ENCODE results near the gene PNMA8A.

DNA sequence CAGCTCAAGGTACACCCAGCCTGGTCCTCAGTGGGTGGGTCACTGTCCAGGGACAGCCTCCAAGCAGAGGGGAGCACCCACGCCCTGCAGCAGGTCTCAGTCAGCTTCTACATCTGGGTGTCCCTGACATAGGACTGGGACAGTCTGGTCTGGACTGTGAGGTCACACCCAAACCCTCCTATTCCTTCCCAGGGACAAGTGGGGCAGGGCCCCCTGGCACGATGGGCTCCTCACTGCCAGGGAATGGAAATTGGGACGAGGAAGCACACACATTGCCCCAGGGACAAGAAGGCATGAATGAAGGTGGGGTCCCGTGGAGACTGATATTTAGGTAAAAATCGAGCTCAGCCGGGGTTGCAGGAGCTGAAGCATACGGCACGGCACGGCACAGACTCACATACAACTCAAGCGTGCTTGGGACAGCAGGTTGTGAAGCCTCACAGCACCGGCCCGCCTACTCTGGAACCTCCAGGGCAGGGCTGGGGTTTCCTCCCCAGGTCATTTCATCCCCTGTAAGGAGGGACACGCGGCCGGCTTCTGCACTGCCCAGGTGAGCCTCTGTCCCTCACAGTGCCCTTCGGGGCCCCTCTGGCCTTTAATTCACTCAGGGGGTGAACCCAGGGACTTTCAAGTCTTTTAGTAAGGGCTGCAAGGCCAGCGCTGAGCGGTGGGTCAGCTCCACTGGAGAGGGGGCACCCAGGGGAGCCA lies 20.8 kb upstream of the PNMA8A start:
- TF ChIP-seq SAFB2 (CRISPR knock-in tag; IDR thresholded peaks at IDR 0.05; ENCODE audit: borderline replicate concordance, low read depth) (no peak), ZNF761 (CRISPR knock-in tag; conservative IDR thresholded peaks at IDR 0.05) (no peak), JUNB (CRISPR knock-in tag; IDR thresholded peaks at IDR 0.05; ENCODE audit: borderline replicate concordance) (no peak), TP53 (CRISPR knock-in tag; conservative IDR thresholded peaks at IDR 0.05) (no peak), ZFP82 (CRISPR knock-in tag; IDR thresholded peaks at IDR 0.05; ENCODE audit: borderline replicate concordance) (no peak)
- TF ChIP-seq, protein P1, sequence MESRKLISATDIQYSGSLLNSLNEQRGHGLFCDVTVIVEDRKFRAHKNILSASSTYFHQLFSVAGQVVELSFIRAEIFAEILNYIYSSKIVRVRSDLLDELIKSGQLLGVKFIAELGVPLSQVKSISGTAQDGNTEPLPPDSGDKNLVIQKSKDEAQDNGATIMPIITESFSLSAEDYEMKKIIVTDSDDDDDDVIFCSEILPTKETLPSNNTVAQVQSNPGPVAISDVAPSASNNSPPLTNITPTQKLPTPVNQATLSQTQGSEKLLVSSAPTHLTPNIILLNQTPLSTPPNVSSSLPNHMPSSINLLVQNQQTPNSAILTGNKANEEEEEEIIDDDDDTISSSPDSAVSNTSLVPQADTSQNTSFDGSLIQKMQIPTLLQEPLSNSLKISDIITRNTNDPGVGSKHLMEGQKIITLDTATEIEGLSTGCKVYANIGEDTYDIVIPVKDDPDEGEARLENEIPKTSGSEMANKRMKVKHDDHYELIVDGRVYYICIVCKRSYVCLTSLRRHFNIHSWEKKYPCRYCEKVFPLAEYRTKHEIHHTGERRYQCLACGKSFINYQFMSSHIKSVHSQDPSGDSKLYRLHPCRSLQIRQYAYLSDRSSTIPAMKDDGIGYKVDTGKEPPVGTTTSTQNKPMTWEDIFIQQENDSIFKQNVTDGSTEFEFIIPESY (CRISPR knock-in tag; IDR thresholded peaks at IDR 0.05), result no peak

Data from HepG2 (cell line).